SK-N-SH (cell line): ENCODE measurements around the gene KCNA10. TPM values are rescaled to one million over a fixed set of nuclear protein-coding genes. Genes with fewer than 3 reads are reported as not detected.

Experiments
- CTCF ChIA-PET: fragments of 300-600, 350-600 bp; formaldehyde crosslinking; extraction: SDS; loops from one replicate; lab custom pipeline; 2021; lab: Yijun Ruan, JAX
- POLR2A ChIA-PET: fragments of 350-600 bp; sonication (Branson Sonifier 250); formaldehyde crosslinking; extraction: SDS; loops from one replicate; lab custom pipeline; 2020; ENCODE audit warnings: antibody characterized with exemption, inconsistent platforms; lab: Yijun Ruan, JAX
- DNase-seq: peaks from one replicate; pipeline ENCODE4 v3.0.0; 2012
- H2AFZ ChIP-seq: fragments of 200-600 bp; sonication (generic); 2 replicates; pipeline ENCODE4 v1.8.1; 2016; ENCODE audit warnings: antibody characterized with exemption, mild to moderate bottlenecking, low read depth
- H3F3A ChIP-seq: fragments of 200-600 bp; sonication (generic); replicated peaks from 2 replicates; pipeline ENCODE3; 2016; ENCODE audit warnings: antibody characterized with exemption, mild to moderate bottlenecking; ENCODE audit not compliant: insufficient read depth
- H3K27ac ChIP-seq, 2 experiments: fragments of 200-500 bp in 1 of 2; fragments of 200-600 bp in 1 of 2; sonication (Bioruptor generic) in 1 of 2; sonication (generic), shearing (Covaris generic) in 1 of 2; 2 replicates each; pipeline versions ENCODE4 v1.5.1 to v1.6.1; 2014 to 2016; ENCODE audit warnings: low read depth in 2 of 2, inconsistent platforms in 1 of 2, low read length in 1 of 2, mild to moderate bottlenecking in 1 of 2, mixed read lengths in 1 of 2
- H3K27me3 ChIP-seq: fragments of 200-600 bp; sonication (generic), shearing (Covaris generic); 2 replicates; pipeline ENCODE4 v1.6.1; 2016; ENCODE audit warnings: mixed run types; ENCODE audit not compliant: insufficient read depth
- H3K36me3 ChIP-seq, 2 experiments: fragments of 200-500 bp in 1 of 2; fragments of 200-600 bp in 1 of 2; sonication (Bioruptor generic) in 1 of 2; sonication (generic) in 1 of 2; replicated peaks in 1 of 2; 2 replicates each; pipeline versions ENCODE3 to v1.5.1; 2014 to 2016; ENCODE audit warnings: low read length in 1 of 2, mild to moderate bottlenecking in 1 of 2; ENCODE audit not compliant: insufficient read depth in 2 of 2, control insufficient read depth in 1 of 2
- H3K4me1 ChIP-seq, 2 experiments: fragments of 200-500 bp in 1 of 2; fragments of 200-600 bp in 1 of 2; sonication (Bioruptor generic) in 1 of 2; sonication (generic), shearing (Covaris generic) in 1 of 2; 2 replicates each; pipeline versions ENCODE4 v1.5.1 to v1.6.1; 2014 to 2016; ENCODE audit warnings: low read depth in 1 of 2, low read length in 1 of 2, mixed run types in 1 of 2; ENCODE audit not compliant: insufficient read depth in 2 of 2, control insufficient read depth in 1 of 2
- H3K4me2 ChIP-seq: fragments of 200-600 bp; sonication (generic), shearing (Covaris generic); 2 replicates; pipeline ENCODE4 v1.6.1; 2017; ENCODE audit warnings: mixed run types
- H3K4me3 ChIP-seq, 2 experiments: fragments of 200-500 bp in 1 of 2; fragments of 200-600 bp in 1 of 2; sonication (Bioruptor generic) in 1 of 2; sonication (generic), shearing (Covaris generic) in 1 of 2; 2 replicates each; pipeline versions ENCODE4 v1.5.1 to v1.8.1; 2014 to 2016; ENCODE audit warnings: low read depth in 2 of 2, inconsistent platforms in 1 of 2, low read length in 1 of 2, mild to moderate bottlenecking in 1 of 2, mixed read lengths in 1 of 2, moderate library complexity in 1 of 2
- H3K79me2 ChIP-seq: fragments of 200-600 bp; sonication (generic); 2 replicates; pipeline ENCODE4 v1.8.1; 2017; ENCODE audit warnings: mild to moderate bottlenecking; ENCODE audit not compliant: insufficient read depth
- H3K9ac ChIP-seq: fragments of 200-600 bp; sonication (generic); 2 replicates; pipeline ENCODE4 v1.6.1; 2017; ENCODE audit warnings: mixed run types
- H3K9me2 ChIP-seq: fragments of 200-600 bp; sonication (generic); 2 replicates; pipeline ENCODE4 v1.6.1; 2017; ENCODE audit warnings: mixed run types
- H3K9me3 ChIP-seq: fragments of 200-600 bp; sonication (generic); 2 replicates; pipeline ENCODE4 v1.6.1; 2017; ENCODE audit warnings: mixed run types, mild to moderate bottlenecking, moderate library complexity
- H4K20me1 ChIP-seq: fragments of 200-600 bp; sonication (generic); 2 replicates; pipeline ENCODE4 v1.6.1; 2017; ENCODE audit warnings: mild to moderate bottlenecking, mixed run types; ENCODE audit not compliant: insufficient read depth
- ELF1 ChIP-seq: IDR thresholded peaks from 2 replicates; pipeline ENCODE4 v1.4.0; 2012
- FOSL2 ChIP-seq: IDR thresholded peaks from 2 replicates; pipeline ENCODE4 v1.4.0; 2012; ENCODE audit warnings: low read depth, mild to moderate bottlenecking, moderate library complexity, borderline replicate concordance
- FOXJ3 ChIP-seq: sonication (generic); formaldehyde crosslinking; IDR thresholded peaks from 2 replicates; pipeline ENCODE4 v1.5.1; 2020; ENCODE audit warnings: mild to moderate bottlenecking, missing genetic modification reagents
- FOXM1 ChIP-seq: IDR thresholded peaks from 2 replicates; pipeline ENCODE4 v1.4.0; 2012; ENCODE audit warnings: low read depth, mild to moderate bottlenecking
- GATA2 ChIP-seq: sonication (generic); formaldehyde crosslinking; IDR thresholded peaks from 2 replicates; pipeline ENCODE4 v1.5.0; 2020; ENCODE audit warnings: mild to moderate bottlenecking, missing genetic modification reagents
- JUND ChIP-seq: IDR thresholded peaks from 2 replicates; pipeline ENCODE4 v1.4.0; 2012
- MEF2A ChIP-seq: IDR thresholded peaks from 2 replicates; pipeline ENCODE4 v1.4.0; 2012; ENCODE audit warnings: low read depth, borderline replicate concordance
- RAD21 ChIP-seq: IDR thresholded peaks from 2 replicates; pipeline ENCODE4 v1.6.1; 2012; ENCODE audit warnings: mild to moderate bottlenecking, low read length
- RCOR1 ChIP-seq: fragments of 150-350 bp; IDR thresholded peaks from 2 replicates; pipeline ENCODE4 v1.6.1; 2017; ENCODE audit warnings: antibody characterized with exemption, low read length
- SIN3A ChIP-seq: IDR thresholded peaks from 2 replicates; pipeline ENCODE4 v1.6.1; 2012; ENCODE audit warnings: low read depth, mild to moderate bottlenecking, low read length, moderate library complexity, borderline replicate concordance
- SMC3 ChIP-seq: IDR thresholded peaks from 2 replicates; pipeline ENCODE4 v1.6.1; 2012; ENCODE audit warnings: low read depth, low read length, improper control_type of control experiment
- TEAD4 ChIP-seq: IDR thresholded peaks from 2 replicates; pipeline ENCODE4 v1.4.0; 2012; ENCODE audit warnings: mild to moderate bottlenecking, borderline replicate concordance; ENCODE audit not compliant: insufficient read depth
- YY1 ChIP-seq: IDR thresholded peaks from 2 replicates; pipeline ENCODE4 v1.4.0; 2012; ENCODE audit warnings: low read depth, mild to moderate bottlenecking
- WGBS: methylation state at CpG from one replicate; pipeline ENCODE4 v1.1.6; 2017; ENCODE audit warnings: low lambda C conversion rate; 5-methylcytosine and 5-hydroxymethylcytosine counted together
- polyA plus RNA-seq, 3 experiments: library from polyadenylated mRNA; depleted of rRNA; stranded (reverse); fragments of >200 nt; gene quantifications; 2 replicates each; pipeline ENCODE4 v1.2.3, GENCODE V29; 2012
- TF ChIP-seq, protein P1 (sequence below): fragments of 200-600 bp; sonication (generic); IDR thresholded peaks from 2 replicates; pipeline ENCODE4 v1.6.1; 2017; ENCODE audit warnings: antibody characterized with exemption, mild to moderate bottlenecking, moderate library complexity
- TF ChIP-seq, protein P2 (sequence below): IDR thresholded peaks from 2 replicates; pipeline ENCODE4 v1.4.0; 2012; ENCODE audit warnings: low read depth
- TF ChIP-seq, protein P3 (sequence below): IDR thresholded peaks from 2 replicates; pipeline ENCODE4; 2012

KCNA10 gene
- polyA plus RNA-seq, 1 of the 3 experiments (the other 2 are of a cell fraction): not detected

DNA sequence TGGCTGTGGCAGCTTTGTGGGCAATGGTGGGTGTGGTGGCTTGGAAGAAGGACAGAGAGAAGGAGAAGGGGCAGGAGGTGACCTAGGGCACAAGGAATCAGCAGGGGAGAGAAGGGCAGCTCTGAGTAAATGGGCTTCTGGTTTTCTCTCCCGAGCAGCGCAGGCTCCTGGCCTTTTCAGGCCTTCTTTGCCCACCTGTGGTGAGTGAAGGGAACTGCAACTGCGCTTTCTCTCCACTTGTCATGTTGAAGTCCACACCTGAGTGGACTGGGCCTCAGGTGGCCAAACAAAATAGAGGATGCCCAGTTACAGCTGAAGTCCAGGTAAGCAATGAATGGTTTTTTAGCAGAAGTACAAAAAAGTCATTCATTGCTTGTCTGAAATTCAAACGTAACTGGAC lies 29.4 kb upstream of the KCNA10 start (continued):
- TF ChIP-seq RAD21: peak; percentile 59
- peak; percentile 37 for TF ChIP-seq SMC3
- TF ChIP-seq JUND: no peak
- TF ChIP-seq, all 33 proteins: peak for 3

DNA sequence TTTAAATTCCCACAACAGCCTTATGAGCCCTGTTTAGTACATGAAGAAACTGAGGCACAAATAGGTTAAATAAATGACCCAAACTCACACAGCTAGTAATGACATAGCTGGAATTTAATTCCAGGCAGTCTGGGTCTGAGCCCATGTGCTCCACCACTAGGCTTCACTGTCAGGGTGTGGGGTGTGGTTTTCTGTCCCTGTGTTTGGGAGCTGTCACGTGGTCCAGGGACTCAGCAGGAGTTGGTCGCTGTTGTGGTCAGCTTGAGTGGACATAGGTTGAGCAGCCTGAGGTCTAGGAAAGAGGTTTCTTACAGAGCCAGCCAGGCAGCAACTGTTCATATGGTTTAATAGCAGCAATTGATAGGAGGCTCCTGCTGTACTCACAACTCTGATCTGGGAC lies 28.0 kb upstream of the KCNA10 start:
- POLR2A ChIA-PET: no interaction called here
- no peaks in the 10 kb centered on the region for H3K79me2 ChIP-seq
- H3K27me3 ChIP-seq: peaks cover 9% of the 10 kb centered on the region; the same call in 1 of the 2 replicates
- no peak overlapping the region for H3K4me2 ChIP-seq
- H3K9me2 ChIP-seq: no peaks in the 10 kb centered on the region
- TF ChIP-seq SMC3: no peak
- TF ChIP-seq ELF1: no peak
- TF ChIP-seq, protein P1, sequence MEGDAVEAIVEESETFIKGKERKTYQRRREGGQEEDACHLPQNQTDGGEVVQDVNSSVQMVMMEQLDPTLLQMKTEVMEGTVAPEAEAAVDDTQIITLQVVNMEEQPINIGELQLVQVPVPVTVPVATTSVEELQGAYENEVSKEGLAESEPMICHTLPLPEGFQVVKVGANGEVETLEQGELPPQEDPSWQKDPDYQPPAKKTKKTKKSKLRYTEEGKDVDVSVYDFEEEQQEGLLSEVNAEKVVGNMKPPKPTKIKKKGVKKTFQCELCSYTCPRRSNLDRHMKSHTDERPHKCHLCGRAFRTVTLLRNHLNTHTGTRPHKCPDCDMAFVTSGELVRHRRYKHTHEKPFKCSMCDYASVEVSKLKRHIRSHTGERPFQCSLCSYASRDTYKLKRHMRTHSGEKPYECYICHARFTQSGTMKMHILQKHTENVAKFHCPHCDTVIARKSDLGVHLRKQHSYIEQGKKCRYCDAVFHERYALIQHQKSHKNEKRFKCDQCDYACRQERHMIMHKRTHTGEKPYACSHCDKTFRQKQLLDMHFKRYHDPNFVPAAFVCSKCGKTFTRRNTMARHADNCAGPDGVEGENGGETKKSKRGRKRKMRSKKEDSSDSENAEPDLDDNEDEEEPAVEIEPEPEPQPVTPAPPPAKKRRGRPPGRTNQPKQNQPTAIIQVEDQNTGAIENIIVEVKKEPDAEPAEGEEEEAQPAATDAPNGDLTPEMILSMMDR: no peak
- TF ChIP-seq MEF2A: no peak
- CTCF ChIA-PET: interaction anchor here (1.1 to 4.2 kb wide), 4 partner anchors 9 to 25 kb away, joined by 4 to 45 read pairs (median 8); no protein-coding TSS in a partner anchor
- H2AFZ ChIP-seq: no peak overlapping the region
- no peak overlapping the region for H3K9ac ChIP-seq
- no peak for DNase-seq
- no peak overlapping the region for H3K4me3 ChIP-seq
- H3K27ac ChIP-seq: no peak overlapping the region
- no peaks in the 10 kb centered on the region for H4K20me1 ChIP-seq
- 0% methylated on average over 2 of the region's 2 CpGs for WGBS
- no peaks in the 10 kb centered on the region for H3K9me3 ChIP-seq
- H3F3A ChIP-seq: no peaks in the 10 kb centered on the region
- no peaks in the 10 kb centered on the region for H3K36me3 ChIP-seq
- H3K4me1 ChIP-seq: no peaks in the 10 kb centered on the region

DNA sequence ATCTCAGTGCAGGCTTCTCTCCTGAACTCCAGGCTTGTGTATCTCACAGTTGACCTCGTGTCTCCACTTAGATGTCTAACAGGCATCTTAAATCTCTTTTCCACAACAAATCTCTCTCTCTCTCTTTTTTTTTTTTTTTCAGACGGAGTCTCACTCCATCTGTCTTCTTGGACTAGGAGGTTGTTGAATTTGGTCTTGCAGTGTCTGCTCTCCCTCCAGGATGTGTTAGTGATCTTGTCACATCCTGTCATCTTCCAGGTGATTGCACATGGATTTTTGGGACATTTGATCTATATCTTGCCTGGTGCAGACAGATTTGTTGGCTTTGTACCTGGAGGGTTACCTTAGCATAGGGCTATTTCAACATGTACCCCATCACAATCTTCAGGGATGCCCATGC lies 26.5 kb upstream of the KCNA10 start:
- Histone ChIP-seq H4K20me1 (no peaks in the 10 kb centered on the region), H3K9me2 (no peaks in the 10 kb centered on the region)
- TF ChIP-seq, protein P2, sequence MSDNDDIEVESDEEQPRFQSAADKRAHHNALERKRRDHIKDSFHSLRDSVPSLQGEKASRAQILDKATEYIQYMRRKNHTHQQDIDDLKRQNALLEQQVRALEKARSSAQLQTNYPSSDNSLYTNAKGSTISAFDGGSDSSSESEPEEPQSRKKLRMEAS: no peak
- no peak for TF ChIP-seq RCOR1
- TF ChIP-seq, all 33 proteins: peak for 0
- Histone ChIP-seq H3K9me3 (no peaks in the 10 kb centered on the region), H3K79me2 (no peaks in the 10 kb centered on the region), H3K4me1 (no peaks in the 10 kb centered on the region), H3K4me3 (no peak overlapping the region), H2AFZ (no peak overlapping the region), H3K9ac (no peak overlapping the region), H3F3A (no peaks in the 10 kb centered on the region), H3K27ac (no peak overlapping the region), H3K27me3 (0 out of 2 replicates have a peak, but pooled peaks cover under 1% of the 10 kb centered on the region), H3K36me3 (no peaks in the 10 kb centered on the region), H3K4me2 (no peak overlapping the region)
- no peak for DNase-seq
- 13% methylated on average over 2 of the region's 2 CpGs for WGBS
- POLR2A ChIA-PET: no interaction called here
- CTCF ChIA-PET: interaction anchor here (1.1 to 5.8 kb wide), 3 partner anchors 9 to 236 kb away, joined by 3 to 48 read pairs (median 8); no protein-coding TSS in a partner anchor

DNA sequence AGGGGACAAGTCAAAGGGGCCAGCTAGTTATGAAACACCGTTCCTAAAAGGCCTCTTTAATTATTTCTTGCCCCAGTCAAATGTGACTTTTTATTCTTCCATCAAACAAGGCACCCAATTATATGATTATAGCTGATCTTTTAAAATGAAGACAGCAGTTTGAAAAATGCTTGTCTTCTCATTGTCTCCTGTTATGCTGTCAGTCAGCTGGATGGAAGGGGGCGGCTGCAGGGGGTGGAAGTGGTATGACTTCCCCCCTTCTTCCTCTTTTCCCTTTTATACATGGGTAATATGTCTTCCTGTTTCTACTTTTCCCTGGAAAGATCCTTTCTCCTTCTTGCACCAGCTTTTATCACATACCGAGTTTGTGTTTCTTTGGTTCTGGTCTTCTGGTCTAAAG lies 25.8 kb upstream of the KCNA10 start:
- no peak overlapping the region for H2AFZ ChIP-seq
- H4K20me1 ChIP-seq: no peaks in the 10 kb centered on the region
- H3K9ac ChIP-seq: no peak overlapping the region
- no peaks in the 10 kb centered on the region for H3K27me3 ChIP-seq
- no peak for DNase-seq
- H3K79me2 ChIP-seq: no peaks in the 10 kb centered on the region
- H3K4me3 ChIP-seq: no peak overlapping the region
- H3K4me2 ChIP-seq: no peak overlapping the region
- no peaks in the 10 kb centered on the region for H3K4me1 ChIP-seq
- H3K27ac ChIP-seq: no peak overlapping the region
- H3K9me2 ChIP-seq: no peaks in the 10 kb centered on the region
- no peaks in the 10 kb centered on the region for H3F3A ChIP-seq
- ChIA-PET POLR2A (no interaction called here), CTCF (interaction anchor here (0.8 to 5.8 kb wide), 5 partner anchors 10 to 236 kb away, joined by 3 to 48 read pairs (median 7); no protein-coding TSS in a partner anchor)
- no peak for TF ChIP-seq RCOR1
- TF ChIP-seq, protein P1: no peak
- TF ChIP-seq FOSL2: no peak
- TF ChIP-seq TEAD4: no peak
- TF ChIP-seq YY1: no peak
- TF ChIP-seq MEF2A: no peak
- no peak for TF ChIP-seq SIN3A
- TF ChIP-seq GATA2 (CRISPR knock-in tag): no peak
- TF ChIP-seq FOXJ3 (CRISPR knock-in tag): no peak
- TF ChIP-seq FOXM1: no peak
- TF ChIP-seq, protein P3, sequence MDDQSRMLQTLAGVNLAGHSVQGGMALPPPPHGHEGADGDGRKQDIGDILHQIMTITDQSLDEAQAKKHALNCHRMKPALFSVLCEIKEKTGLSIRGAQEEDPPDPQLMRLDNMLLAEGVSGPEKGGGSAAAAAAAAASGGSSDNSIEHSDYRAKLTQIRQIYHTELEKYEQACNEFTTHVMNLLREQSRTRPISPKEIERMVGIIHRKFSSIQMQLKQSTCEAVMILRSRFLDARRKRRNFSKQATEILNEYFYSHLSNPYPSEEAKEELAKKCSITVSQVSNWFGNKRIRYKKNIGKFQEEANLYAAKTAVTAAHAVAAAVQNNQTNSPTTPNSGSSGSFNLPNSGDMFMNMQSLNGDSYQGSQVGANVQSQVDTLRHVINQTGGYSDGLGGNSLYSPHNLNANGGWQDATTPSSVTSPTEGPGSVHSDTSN: no peak
- 23% methylated on average over 3 of the region's 3 CpGs for WGBS
- no peaks in the 10 kb centered on the region for H3K9me3 ChIP-seq
- no peaks in the 10 kb centered on the region for H3K36me3 ChIP-seq
